ENCODE data around the gene ATP5PO. TPM values are rescaled to one million over a fixed set of nuclear protein-coding genes. Genes with fewer than 3 reads are reported as not detected.
A peak's percentile ranks its signal among the peaks of the same experiment; 100 is the strongest.

ATP5PO gene
- total RNA-seq, 2 experiments from 2014 or later: 230 TPM

- Mint-ChIP-seq H3K4me1 (ENCODE audit: low read depth) (peaks cover 11% of the 10 kb centered on the region), H3K27ac (no peak overlapping the region), H3K36me3 (ENCODE audit: low read depth) (no peaks in the 10 kb centered on the region), H3K4me3 (peak overlapping the region; percentile 57), H3K9me3 (no peaks in the 10 kb centered on the region), H3K27me3 (ENCODE audit: low read depth) (no peaks in the 10 kb centered on the region)
- DNase-seq: peak; percentile 80
- intact Hi-C loops (cut with micrococcal nuclease): loop anchor here (1.0 kb wide), 2 partner anchors 253 to 290 kb away; partner anchors contain the start of gene ITSN1
- CTCF ChIA-PET: interaction anchor here (0.6 to 1.1 kb wide), 4 partner anchors 45 to 289 kb away, joined by 3 to 5 read pairs (median 3); no protein-coding TSS in a partner anchor
Measured at GRCh38 chr21:33894736-33895288, 20.8 kb downstream of the ATP5PO start.

DNA sequence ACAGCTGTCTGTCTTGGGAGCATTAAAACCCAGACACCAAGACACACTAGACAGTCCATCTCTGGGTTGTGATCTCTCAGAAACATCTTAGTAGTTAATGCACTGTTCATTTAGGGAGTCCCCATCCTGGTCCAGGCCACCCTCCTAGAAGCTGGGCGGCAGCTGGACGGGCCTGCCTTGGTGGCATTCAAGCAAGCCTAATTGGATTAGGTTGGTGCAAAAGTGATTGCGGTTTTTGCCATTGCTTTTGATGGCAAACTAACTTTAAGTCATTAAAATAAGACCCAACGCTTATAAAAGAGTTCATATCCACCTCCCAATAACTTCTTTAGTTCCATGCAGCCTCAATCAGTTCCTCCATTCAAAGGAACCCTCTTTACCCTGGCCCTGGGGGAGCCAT lies 21.7 kb downstream of the ATP5PO start:
- intact Hi-C loops (cut with micrococcal nuclease): loop anchor here (1.0 kb wide), 2 partner anchors 252 to 289 kb away; partner anchors contain the start of gene ITSN1
- H3K27me3 Mint-ChIP-seq (ENCODE audit: low read depth): no peaks in the 10 kb centered on the region
- no peak overlapping the region for H3K27ac Mint-ChIP-seq
- CTCF ChIA-PET: interaction anchor here (0.6 to 2.4 kb wide), 4 partner anchors 19 to 698 kb away, joined by 3 to 6 read pairs (median 4); no protein-coding TSS in a partner anchor
- H3K36me3 Mint-ChIP-seq (ENCODE audit: low read depth): no peaks in the 10 kb centered on the region
- no peak for DNase-seq
- H3K9me3 Mint-ChIP-seq: no peaks in the 10 kb centered on the region
- peaks cover 11% of the 10 kb centered on the region for H3K4me1 Mint-ChIP-seq (ENCODE audit: low read depth)
- no peak overlapping the region for H3K4me3 Mint-ChIP-seq

DNA sequence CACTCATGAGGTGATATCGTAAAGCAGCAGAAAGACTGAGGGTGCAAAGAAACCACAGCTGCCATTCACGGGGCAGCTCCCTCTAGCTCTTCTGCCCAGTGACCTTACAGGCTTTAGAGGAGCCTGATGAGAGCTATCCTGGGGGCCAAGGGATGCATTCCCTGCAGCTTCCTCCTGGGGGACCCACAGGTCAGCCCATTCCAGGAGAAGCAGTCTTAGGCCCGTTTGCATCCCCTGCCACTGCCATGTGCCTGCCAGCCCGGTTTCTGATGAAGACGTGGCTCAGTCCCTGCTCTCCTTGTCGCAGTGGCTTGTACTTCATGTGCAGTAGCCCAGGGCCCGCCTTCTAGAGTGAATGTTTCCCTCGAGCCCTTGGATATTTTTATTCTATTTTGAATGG lies 22.8 kb downstream of the ATP5PO start:
- Mint-ChIP-seq H3K36me3 (ENCODE audit: low read depth) (no peaks in the 10 kb centered on the region), H3K27ac (no peak overlapping the region), H3K9me3 (no peaks in the 10 kb centered on the region), H3K27me3 (ENCODE audit: low read depth) (no peaks in the 10 kb centered on the region), H3K4me1 (ENCODE audit: low read depth) (peaks cover 11% of the 10 kb centered on the region), H3K4me3 (no peak overlapping the region)
- no peak for DNase-seq
- CTCF ChIA-PET: interaction anchor here (0.9 to 2.4 kb wide), 3 partner anchors 20 to 455 kb away, joined by 3 to 6 read pairs (median 4); no protein-coding TSS in a partner anchor
- intact Hi-C loops (cut with micrococcal nuclease): no loop called here

- Mint-ChIP-seq H3K4me3 (no peak overlapping the region), H3K36me3 (ENCODE audit: low read depth) (no peaks in the 10 kb centered on the region), H3K27me3 (ENCODE audit: low read depth) (no peaks in the 10 kb centered on the region), H3K27ac (no peak overlapping the region), H3K9me3 (no peaks in the 10 kb centered on the region), H3K4me1 (ENCODE audit: low read depth) (peaks cover 7% of the 10 kb centered on the region)
- DNase-seq: no peak
- CTCF ChIA-PET: no interaction called here
- intact Hi-C loops (cut with micrococcal nuclease): no loop called here
Measured at GRCh38 chr21:33890187-33890586, 25.4 kb downstream of the ATP5PO start.

DNA sequence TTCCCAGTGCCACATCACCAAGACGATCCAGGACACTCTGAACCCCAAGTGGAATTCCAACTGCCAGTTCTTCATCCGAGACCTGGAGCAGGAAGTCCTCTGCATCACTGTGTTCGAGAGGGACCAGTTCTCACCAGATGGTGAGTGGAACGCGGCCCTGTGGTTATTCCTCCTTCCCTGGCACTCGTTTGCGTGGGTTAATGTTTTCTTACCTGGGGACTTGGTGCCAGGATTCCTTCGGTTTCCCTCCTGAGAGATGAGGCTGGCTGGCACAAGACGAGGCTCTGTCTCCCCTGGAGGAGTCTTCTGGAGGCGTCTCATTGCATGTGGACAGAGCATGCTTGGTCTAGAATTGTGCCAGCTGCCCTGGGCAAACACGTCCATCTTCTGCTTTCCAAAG lies 29.3 kb downstream of the ATP5PO start:
- Mint-ChIP-seq H3K4me1 (ENCODE audit: low read depth) (no peaks in the 10 kb centered on the region), H3K27me3 (ENCODE audit: low read depth) (no peaks in the 10 kb centered on the region), H3K36me3 (ENCODE audit: low read depth) (no peaks in the 10 kb centered on the region), H3K27ac (no peak overlapping the region), H3K9me3 (no peaks in the 10 kb centered on the region), H3K4me3 (no peak overlapping the region)
- CTCF ChIA-PET: no interaction called here
- intact Hi-C loops (cut with micrococcal nuclease): no loop called here
- no peak for DNase-seq

- no peaks in the 10 kb centered on the region for H3K4me1 Mint-ChIP-seq (ENCODE audit: low read depth)
- no peaks in the 10 kb centered on the region for H3K9me3 Mint-ChIP-seq
- H3K36me3 Mint-ChIP-seq (ENCODE audit: low read depth): no peaks in the 10 kb centered on the region
- CTCF ChIA-PET: no interaction called here
- H3K27ac Mint-ChIP-seq: no peak overlapping the region
- H3K27me3 Mint-ChIP-seq (ENCODE audit: low read depth): no peaks in the 10 kb centered on the region
- DNase-seq: no peak
- H3K4me3 Mint-ChIP-seq: no peak overlapping the region
- intact Hi-C loops (cut with micrococcal nuclease): no loop called here
Measured at GRCh38 chr21:33885172-33885514, 30.5 kb downstream of the ATP5PO start.

DNA sequence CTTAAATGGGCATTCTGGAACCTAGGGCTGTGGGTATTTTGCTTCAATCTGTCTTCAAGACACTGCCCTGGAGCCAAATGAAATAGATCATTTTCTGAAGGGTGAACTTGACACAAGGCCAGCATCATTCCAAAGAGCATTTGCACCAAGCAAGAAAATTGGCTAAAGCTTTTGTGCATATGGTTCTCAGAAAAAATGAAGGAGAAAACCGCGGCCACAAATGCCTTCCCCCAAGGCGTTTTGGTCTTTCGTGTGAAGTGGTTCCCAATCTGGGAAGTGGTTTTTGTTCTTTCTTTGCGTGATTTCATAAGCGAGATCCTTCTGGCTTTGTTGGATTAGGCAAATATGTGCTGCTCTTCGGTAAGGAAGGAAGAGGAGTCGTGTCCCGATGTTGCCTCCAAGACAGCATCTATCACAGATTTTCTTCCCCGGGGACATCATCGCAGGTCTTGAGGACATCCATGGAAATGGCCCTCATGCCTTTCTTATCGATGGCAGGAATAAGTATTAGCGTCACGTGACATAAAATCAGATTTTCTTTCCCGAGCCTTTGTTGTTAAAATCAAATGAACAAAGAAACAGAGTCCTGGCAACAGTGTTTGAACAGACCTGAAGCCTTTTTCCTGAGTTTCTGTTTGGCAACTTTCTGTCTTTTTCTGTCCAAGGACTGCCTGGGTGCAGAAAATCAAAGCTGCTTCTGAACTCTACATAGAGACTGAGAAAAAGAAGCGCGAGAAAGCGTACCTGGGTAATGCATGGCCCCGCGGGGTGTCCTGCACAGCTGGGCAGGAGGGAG lies 31.0 kb downstream of the ATP5PO start:
- DNase-seq: no peak
- H3K36me3 Mint-ChIP-seq (ENCODE audit: low read depth): no peaks in the 10 kb centered on the region
- no peaks in the 10 kb centered on the region for H3K27me3 Mint-ChIP-seq (ENCODE audit: low read depth)
- H3K27ac Mint-ChIP-seq: no peak overlapping the region
- no peak overlapping the region for H3K4me3 Mint-ChIP-seq
- H3K4me1 Mint-ChIP-seq (ENCODE audit: low read depth): no peaks in the 10 kb centered on the region
- intact Hi-C loops (cut with micrococcal nuclease): no loop called here
- H3K9me3 Mint-ChIP-seq: no peaks in the 10 kb centered on the region
- CTCF ChIA-PET: no interaction called here

- Mint-ChIP-seq H3K36me3 (ENCODE audit: low read depth) (no peaks in the 10 kb centered on the region), H3K4me1 (ENCODE audit: low read depth) (no peaks in the 10 kb centered on the region), H3K27ac (no peak overlapping the region), H3K27me3 (ENCODE audit: low read depth) (peaks cover 2% of the 10 kb centered on the region), H3K9me3 (no peaks in the 10 kb centered on the region), H3K4me3 (no peak overlapping the region)
- CTCF ChIA-PET: no interaction called here
- intact Hi-C loops (cut with micrococcal nuclease): no loop called here
- DNase-seq: no peak
Measured at GRCh38 chr21:33883118-33883517, 32.5 kb downstream of the ATP5PO start.

GRCh38 chr21:33881689-33882440 lies 33.7 kb downstream of the ATP5PO start:
- no peak for DNase-seq
- no peaks in the 10 kb centered on the region for H3K4me1 Mint-ChIP-seq (ENCODE audit: low read depth)
- peaks cover 2% of the 10 kb centered on the region for H3K27me3 Mint-ChIP-seq (ENCODE audit: low read depth)
- no peak overlapping the region for H3K4me3 Mint-ChIP-seq
- intact Hi-C loops (cut with micrococcal nuclease): no loop called here
- no peaks in the 10 kb centered on the region for H3K9me3 Mint-ChIP-seq
- H3K27ac Mint-ChIP-seq: no peak overlapping the region
- H3K36me3 Mint-ChIP-seq (ENCODE audit: low read depth): no peaks in the 10 kb centered on the region
- CTCF ChIA-PET: no interaction called here

DNA sequence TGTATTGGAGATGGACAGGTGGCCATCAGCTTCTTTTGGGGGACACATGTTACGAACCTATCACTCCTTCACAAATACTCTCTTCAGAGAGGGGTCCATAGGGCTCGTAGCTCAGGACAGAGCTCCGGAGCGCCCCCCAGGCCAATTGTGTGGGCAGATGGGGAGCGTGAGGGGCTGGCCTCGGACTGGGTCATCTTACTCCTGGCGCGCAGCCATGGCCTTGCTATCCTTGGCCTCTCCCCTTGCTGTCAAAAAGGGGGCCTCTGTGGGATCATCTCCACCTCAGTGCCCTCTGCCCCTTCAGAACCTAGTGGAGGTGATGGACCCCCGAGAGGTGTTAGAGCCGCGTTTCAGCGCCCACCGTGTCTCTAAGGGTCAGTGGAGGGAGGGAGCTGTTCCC lies 35.0 kb downstream of the ATP5PO start:
- no peaks in the 10 kb centered on the region for H3K4me1 Mint-ChIP-seq (ENCODE audit: low read depth)
- H3K36me3 Mint-ChIP-seq (ENCODE audit: low read depth): no peaks in the 10 kb centered on the region
- no peaks in the 10 kb centered on the region for H3K9me3 Mint-ChIP-seq
- CTCF ChIA-PET: interaction anchor here (0.6 to 0.7 kb wide), 2 partner anchors 8 to 167 kb away, joined by 3 to 4 read pairs; no protein-coding TSS in a partner anchor
- peaks cover 2% of the 10 kb centered on the region for H3K27me3 Mint-ChIP-seq (ENCODE audit: low read depth)
- no peak overlapping the region for H3K27ac Mint-ChIP-seq
- intact Hi-C loops (cut with micrococcal nuclease): no loop called here
- H3K4me3 Mint-ChIP-seq: no peak overlapping the region
- no peak for DNase-seq

DNA sequence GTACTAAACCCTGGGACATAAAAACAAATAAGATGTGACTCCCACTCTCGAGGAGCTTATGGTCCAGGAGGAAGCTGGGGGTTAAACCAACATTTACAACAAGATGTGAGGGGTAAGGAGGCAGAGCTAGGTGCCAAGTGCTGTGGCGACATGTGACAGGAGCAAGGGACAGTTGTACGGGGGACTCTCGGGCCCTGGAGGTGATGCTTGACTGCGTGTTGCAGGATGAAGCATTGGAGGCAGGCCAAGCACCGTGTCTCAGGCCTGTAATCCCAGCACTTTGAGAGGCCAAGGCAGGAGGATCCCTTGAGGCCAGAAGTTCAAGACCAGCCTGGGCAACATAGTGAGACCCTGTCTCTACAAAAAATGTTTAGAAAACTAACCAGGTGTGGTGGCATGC lies 36.8 kb downstream of the ATP5PO start:
- H3K4me1 Mint-ChIP-seq (ENCODE audit: low read depth): no peaks in the 10 kb centered on the region
- no peaks in the 10 kb centered on the region for H3K36me3 Mint-ChIP-seq (ENCODE audit: low read depth)
- no peaks in the 10 kb centered on the region for H3K9me3 Mint-ChIP-seq
- DNase-seq: no peak
- H3K27ac Mint-ChIP-seq: no peak overlapping the region
- H3K27me3 Mint-ChIP-seq (ENCODE audit: low read depth): peaks cover 2% of the 10 kb centered on the region
- no peak overlapping the region for H3K4me3 Mint-ChIP-seq
- intact Hi-C loops (cut with micrococcal nuclease): no loop called here
- CTCF ChIA-PET: interaction anchor here (0.6 kb wide), 1 partner anchor 37 kb away, joined by 5 read pairs; no protein-coding TSS in a partner anchor

- no peak for DNase-seq
- Mint-ChIP-seq H3K27me3 (ENCODE audit: low read depth) (peaks cover 2% of the 10 kb centered on the region), H3K36me3 (ENCODE audit: low read depth) (no peaks in the 10 kb centered on the region), H3K4me3 (no peak overlapping the region), H3K27ac (no peak overlapping the region), H3K9me3 (no peaks in the 10 kb centered on the region), H3K4me1 (ENCODE audit: low read depth) (no peaks in the 10 kb centered on the region)
- intact Hi-C loops (cut with micrococcal nuclease): no loop called here
- CTCF ChIA-PET: interaction anchor here (0.6 kb wide), 1 partner anchor 72 kb away, joined by 3 read pairs; no protein-coding TSS in a partner anchor
Measured at GRCh38 chr21:33875026-33875695, 40.4 kb downstream of the ATP5PO start.

Data from activated naive CD4-positive, alpha-beta T cell treated with anti-CD3 and anti-CD28 coated beads for 36 hours (primary cell).